Measurements from ENCODE around the gene PHC2.

Gene PHC2

DNA sequence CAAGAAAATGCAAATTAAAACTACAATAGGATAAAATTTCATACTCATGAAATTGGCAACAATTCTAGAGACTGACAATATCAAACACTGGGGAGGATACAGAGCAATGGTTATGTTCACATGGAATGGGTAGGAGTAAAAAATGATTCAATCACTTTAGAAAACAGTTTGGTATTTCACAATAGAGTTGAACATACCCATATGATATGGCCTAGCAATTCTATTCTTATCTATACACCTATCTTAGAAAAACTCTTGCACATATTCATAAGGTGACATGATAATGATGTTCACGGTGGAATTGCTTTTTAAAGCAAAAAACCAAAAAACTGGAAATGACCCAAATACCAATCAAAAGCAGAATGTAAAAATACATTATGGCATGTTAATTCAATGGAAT is 28.7 kb downstream of the PHC2 start:
- POLR2A ChIA-PET: no interaction called here
- no peak for TF ChIP-seq PATZ1 (tag by site-specific recombination; IDR thresholded peaks at IDR 0.05)
- TF ChIP-seq SCRT2 (tag by site-specific recombination; IDR thresholded peaks at IDR 0.05): no peak
- TF ChIP-seq GLIS1 (tag by site-specific recombination; IDR thresholded peaks at IDR 0.05): no peak
- TF ChIP-seq PRDM4 (tag by site-specific recombination; IDR thresholded peaks at IDR 0.05): no peak
- TF ChIP-seq, protein P1, sequence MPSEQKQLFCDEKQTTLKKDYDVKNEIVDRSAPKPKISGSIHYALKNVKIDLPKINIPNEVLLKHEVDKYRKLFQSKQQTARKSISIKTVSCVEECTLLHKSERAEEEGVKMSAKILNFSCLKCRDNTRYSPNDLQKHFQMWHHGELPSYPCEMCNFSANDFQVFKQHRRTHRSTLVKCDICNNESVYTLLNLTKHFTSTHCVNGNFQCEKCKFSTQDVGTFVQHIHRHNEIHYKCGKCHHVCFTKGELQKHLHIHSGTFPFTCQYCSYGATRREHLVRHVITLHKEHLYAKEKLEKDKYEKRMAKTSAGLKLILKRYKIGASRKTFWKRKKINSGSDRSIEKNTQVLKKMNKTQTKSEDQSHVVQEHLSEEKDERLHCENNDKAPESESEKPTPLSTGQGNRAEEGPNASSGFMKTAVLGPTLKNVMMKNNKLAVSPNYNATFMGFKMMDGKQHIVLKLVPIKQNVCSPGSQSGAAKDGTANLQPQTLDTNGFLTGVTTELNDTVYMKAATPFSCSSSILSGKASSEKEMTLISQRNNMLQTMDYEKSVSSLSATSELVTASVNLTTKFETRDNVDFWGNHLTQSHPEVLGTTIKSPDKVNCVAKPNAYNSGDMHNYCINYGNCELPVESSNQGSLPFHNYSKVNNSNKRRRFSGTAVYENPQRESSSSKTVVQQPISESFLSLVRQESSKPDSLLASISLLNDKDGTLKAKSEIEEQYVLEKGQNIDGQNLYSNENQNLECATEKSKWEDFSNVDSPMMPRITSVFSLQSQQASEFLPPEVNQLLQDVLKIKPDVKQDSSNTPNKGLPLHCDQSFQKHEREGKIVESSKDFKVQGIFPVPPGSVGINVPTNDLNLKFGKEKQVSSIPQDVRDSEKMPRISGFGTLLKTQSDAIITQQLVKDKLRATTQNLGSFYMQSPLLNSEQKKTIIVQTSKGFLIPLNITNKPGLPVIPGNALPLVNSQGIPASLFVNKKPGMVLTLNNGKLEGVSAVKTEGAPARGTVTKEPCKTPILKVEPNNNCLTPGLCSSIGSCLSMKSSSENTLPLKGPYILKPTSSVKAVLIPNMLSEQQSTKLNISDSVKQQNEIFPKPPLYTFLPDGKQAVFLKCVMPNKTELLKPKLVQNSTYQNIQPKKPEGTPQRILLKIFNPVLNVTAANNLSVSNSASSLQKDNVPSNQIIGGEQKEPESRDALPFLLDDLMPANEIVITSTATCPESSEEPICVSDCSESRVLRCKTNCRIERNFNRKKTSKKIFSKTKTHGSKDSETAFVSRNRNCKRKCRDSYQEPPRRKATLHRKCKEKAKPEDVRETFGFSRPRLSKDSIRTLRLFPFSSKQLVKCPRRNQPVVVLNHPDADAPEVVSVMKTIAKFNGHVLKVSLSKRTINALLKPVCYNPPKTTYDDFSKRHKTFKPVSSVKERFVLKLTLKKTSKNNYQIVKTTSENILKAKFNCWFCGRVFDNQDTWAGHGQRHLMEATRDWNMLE (tag by site-specific recombination; conservative IDR thresholded peaks at IDR 0.05; ENCODE audit: low read depth): no peak
- Histone ChIP-seq H3K4me1 (ENCODE audit: control insufficient read depth, insufficient read depth, low read length) (no peaks in the 10 kb centered on the region), H3K36me3 (ENCODE audit: control insufficient read depth in 2 of 2, insufficient read depth in 1 of 2, low read length in 2 of 2) (no peaks in the 10 kb centered on the region), H3K27ac (ENCODE audit: extremely low read depth, low read depth, low read length) (no peak overlapping the region), H3K4me3 (ENCODE audit: low read depth, low read length) (no peak overlapping the region), H3K9me3 (ENCODE audit: control insufficient read depth, insufficient read depth, low read depth, low read length) (no peaks in the 10 kb centered on the region)
- CTCF ChIA-PET: no interaction called here

DNA sequence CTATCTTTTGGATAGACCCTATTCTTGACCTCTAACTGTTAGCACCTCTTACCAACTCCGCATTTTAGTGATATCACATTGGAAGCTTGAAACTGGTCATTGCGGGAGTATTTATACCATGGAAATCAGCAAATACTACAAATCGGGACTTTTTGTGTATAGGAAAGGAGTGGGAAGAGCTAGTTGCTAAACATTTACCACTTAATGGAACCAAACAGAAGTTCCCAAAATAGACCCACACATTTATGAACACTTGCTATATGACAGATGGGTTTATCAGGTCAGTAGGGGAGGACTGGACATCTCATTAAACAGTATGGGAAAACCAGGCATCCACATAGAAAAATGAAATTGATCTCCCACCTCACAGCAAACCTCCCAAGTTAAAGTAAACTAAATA is 29.4 kb downstream of the PHC2 start:
- H3K27ac ChIP-seq (ENCODE audit: extremely low read depth, low read depth, low read length): no peak overlapping the region
- no peaks in the 10 kb centered on the region for H3K4me1 ChIP-seq (ENCODE audit: control insufficient read depth, insufficient read depth, low read length)
- no peaks in the 10 kb centered on the region for H3K9me3 ChIP-seq (ENCODE audit: control insufficient read depth, insufficient read depth, low read depth, low read length)
- no peak overlapping the region for H3K4me3 ChIP-seq (ENCODE audit: low read depth, low read length)
- no peaks in the 10 kb centered on the region for H3K36me3 ChIP-seq (ENCODE audit: control insufficient read depth in 2 of 2, insufficient read depth in 1 of 2, low read length in 2 of 2)
- POLR2A ChIA-PET: no interaction called here
- no peak for TF ChIP-seq ZNF629 (tag by site-specific recombination; IDR thresholded peaks at IDR 0.05)
- TF ChIP-seq ZNF274 (IDR thresholded peaks at IDR 0.05; ENCODE audit: low read length): no peak
- TF ChIP-seq ZNF274 (tag by site-specific recombination; IDR thresholded peaks at IDR 0.05; ENCODE audit: borderline replicate concordance): no peak
- CTCF ChIA-PET: no interaction called here

DNA sequence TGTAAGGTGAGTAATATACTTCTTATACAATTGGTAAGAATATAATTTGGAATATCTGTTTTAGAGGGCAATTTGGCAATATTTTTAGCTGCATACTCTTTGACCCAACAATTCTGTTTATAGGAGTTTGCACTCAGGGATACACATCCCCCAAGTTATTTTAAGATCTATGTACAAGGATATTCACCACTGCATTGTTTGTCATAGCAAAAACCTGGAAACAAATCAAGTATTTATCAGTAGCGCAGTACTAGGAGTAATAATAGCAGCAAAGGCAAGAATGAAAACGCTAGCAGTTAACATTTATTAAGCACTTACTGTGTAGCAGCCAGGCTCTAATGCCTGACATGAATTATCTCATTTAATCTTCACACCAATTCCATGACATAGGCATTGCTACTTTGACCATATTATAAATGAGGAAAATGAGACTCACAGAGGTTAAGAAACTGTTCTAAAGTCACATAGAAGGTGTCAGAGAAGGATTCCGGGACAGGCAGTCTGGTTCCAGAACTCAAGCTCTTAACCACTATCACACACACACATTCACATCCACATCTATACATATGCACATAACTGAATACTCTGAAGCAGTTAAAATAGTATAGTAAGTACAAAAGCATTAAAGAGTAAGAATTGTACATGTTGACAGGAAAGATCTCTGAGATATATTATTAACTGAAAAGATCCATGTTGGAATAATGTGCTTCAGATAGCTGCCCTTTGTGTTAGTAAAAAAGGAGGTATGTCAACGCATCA is 30.6 kb downstream of the PHC2 start:
- POLR2A ChIA-PET: no interaction called here
- CTCF ChIA-PET: interaction anchor here (0.6 kb wide), 1 partner anchor 41 kb away, joined by 3 read pairs; no protein-coding TSS in a partner anchor
- no peaks in the 10 kb centered on the region for H3K36me3 ChIP-seq (ENCODE audit: control insufficient read depth in 2 of 2, insufficient read depth in 1 of 2, low read length in 2 of 2)
- TF ChIP-seq SCRT1 (tag by site-specific recombination; IDR thresholded peaks at IDR 0.05; ENCODE audit: borderline replicate concordance): no peak
- TF ChIP-seq ZNF121 (tag by site-specific recombination; IDR thresholded peaks at IDR 0.05): no peak
- no peak for TF ChIP-seq ZNF274 (IDR thresholded peaks at IDR 0.05; ENCODE audit: low read length)
- TF ChIP-seq ZNF274 (tag by site-specific recombination; IDR thresholded peaks at IDR 0.05; ENCODE audit: borderline replicate concordance): no peak
- TF ChIP-seq, protein P2, sequence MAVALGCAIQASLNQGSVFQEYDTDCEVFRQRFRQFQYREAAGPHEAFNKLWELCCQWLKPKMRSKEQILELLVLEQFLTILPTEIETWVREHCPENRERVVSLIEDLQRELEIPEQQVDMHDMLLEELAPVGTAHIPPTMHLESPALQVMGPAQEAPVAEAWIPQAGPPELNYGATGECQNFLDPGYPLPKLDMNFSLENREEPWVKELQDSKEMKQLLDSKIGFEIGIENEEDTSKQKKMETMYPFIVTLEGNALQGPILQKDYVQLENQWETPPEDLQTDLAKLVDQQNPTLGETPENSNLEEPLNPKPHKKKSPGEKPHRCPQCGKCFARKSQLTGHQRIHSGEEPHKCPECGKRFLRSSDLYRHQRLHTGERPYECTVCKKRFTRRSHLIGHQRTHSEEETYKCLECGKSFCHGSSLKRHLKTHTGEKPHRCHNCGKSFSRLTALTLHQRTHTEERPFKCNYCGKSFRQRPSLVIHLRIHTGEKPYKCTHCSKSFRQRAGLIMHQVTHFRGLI (tag by site-specific recombination; IDR thresholded peaks at IDR 0.05): no peak
- no peak for TF ChIP-seq ZNF514 (tag by site-specific recombination; IDR thresholded peaks at IDR 0.05)
- no peak for TF ChIP-seq MEIS1 (CRISPR knock-in tag; IDR thresholded peaks at IDR 0.05; ENCODE audit: borderline replicate concordance)
- TF ChIP-seq ELK4 (IDR thresholded peaks at IDR 0.05; ENCODE audit: borderline replicate concordance, low read depth, low read length): no peak
- TF ChIP-seq ZBTB21 (tag by site-specific recombination; IDR thresholded peaks at IDR 0.05): no peak
- no peak for TF ChIP-seq ZBTB17 (tag by site-specific recombination; IDR thresholded peaks at IDR 0.05)

More for the DNA sequence above, 30.6 kb downstream of the PHC2 start:
- no peaks in the 10 kb centered on the region for H3K4me1 ChIP-seq (ENCODE audit: control insufficient read depth, insufficient read depth, low read length)
- no peaks in the 10 kb centered on the region for H3K9me3 ChIP-seq (ENCODE audit: control insufficient read depth, insufficient read depth, low read depth, low read length)
- no peak overlapping the region for H3K27ac ChIP-seq (ENCODE audit: extremely low read depth, low read depth, low read length)
- H3K4me3 ChIP-seq (ENCODE audit: low read depth, low read length): no peak overlapping the region
